Measurements from ENCODE around the gene NFKBIE. TPM values are rescaled to one million over a fixed set of nuclear protein-coding genes. Genes with fewer than 3 reads are reported as not detected.
A peak's percentile ranks its signal among the peaks of the same experiment; 100 is the strongest.

The NFKBIE gene
- total RNA-seq, 1 experiment from 2014 or later = 7.6 TPM

DNA sequence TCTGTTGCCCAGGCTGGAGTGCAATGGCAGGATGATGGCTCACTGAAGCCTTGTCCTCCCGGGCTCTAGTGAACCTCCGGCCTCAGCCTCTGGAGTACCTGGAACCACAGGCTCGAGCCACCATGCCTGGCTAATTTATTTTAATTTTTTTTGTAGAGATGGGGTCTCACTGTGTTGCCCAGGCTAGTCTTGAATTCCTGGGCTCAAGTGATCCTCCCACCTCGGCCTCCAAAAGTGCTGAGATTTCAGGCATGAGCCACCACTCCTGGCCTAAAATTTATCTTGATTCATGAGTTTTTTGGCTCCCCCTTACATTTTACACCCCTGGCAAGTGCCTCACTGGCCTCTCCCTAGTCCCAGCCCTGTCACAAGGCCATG is 44.4 kb downstream of the NFKBIE start:
- BruUV-seq (replicated peaks) = no TSS peak
- ATAC-seq (no peak), DNase-seq (ENCODE audit: low read depth, low spot score) (no peak)
- Histone ChIP-seq H3K27me3 (ENCODE audit: insufficient read depth, low read length) (no peaks in the 10 kb centered on the region), H3K79me2 (ENCODE audit: insufficient read depth, low read length) (peaks cover 24% of the 10 kb centered on the region), H4K20me1 (ENCODE audit: insufficient read depth) (no peaks in the 10 kb centered on the region), H3K27ac (ENCODE audit: low read depth, low read length) (peak overlapping the region; percentile 41), H3K4me3 (replicated peaks in 1 of 2; ENCODE audit: low read depth in 1 of 2, low read length in 2 of 2) (no peak overlapping the region), H3K9me3 (ENCODE audit: control insufficient read depth in 1 of 2, insufficient read depth in 1 of 2, low read depth in 1 of 2, low read length in 2 of 2) (no peaks in the 10 kb centered on the region), H3K9ac (ENCODE audit: low read length) (peak overlapping the region; percentile 41; the same call in 1 of the 2 replicates), H3K4me2 (ENCODE audit: low read length) (peak overlapping the region; percentile 59), H3K9me2 (ENCODE audit: insufficient read depth) (no peaks in the 10 kb centered on the region), H3K36me3 (ENCODE audit: control insufficient read depth in 1 of 2, insufficient read depth in 2 of 2, low read length in 2 of 2) (peaks cover 0 to 2% of the 10 kb centered on the region in 2 experiments; a peak in 1 of 4 replicates), H3K4me1 (ENCODE audit: control insufficient read depth in 1 of 2, insufficient read depth in 2 of 2, low read length in 2 of 2) (peaks cover 45 to 65% of the 10 kb centered on the region in 2 experiments), H2AFZ (ENCODE audit: low read depth, low read length, poor library complexity, severe bottlenecking) (no peak overlapping the region)
- TF ChIP-seq EZH2 (IDR thresholded peaks at IDR 0.05) = no peak
- no peak for TF ChIP-seq EGR1 (IDR thresholded peaks at IDR 0.05; ENCODE audit: low read depth)
- TF ChIP-seq POLR2AphosphoS5 (IDR thresholded peaks at IDR 0.05; ENCODE audit: low read depth, low read length) = no peak
- TF ChIP-seq FOSL1 (IDR thresholded peaks at IDR 0.05; ENCODE audit: low read depth) = no peak
- TF ChIP-seq SIN3A (IDR thresholded peaks at IDR 0.05; ENCODE audit: low read depth) = no peak
- TF ChIP-seq ZBTB33 (IDR thresholded peaks at IDR 0.05; ENCODE audit: extremely low read depth, insufficient replicate concordance, low read length) = no peak
- TF ChIP-seq REST (IDR thresholded peaks at IDR 0.05; ENCODE audit: low read depth) = no peak
- TF ChIP-seq SP1 (IDR thresholded peaks at IDR 0.05; ENCODE audit: low read depth) = no peak
- no peak for TF ChIP-seq MAX (IDR thresholded peaks at IDR 0.05)
- TF ChIP-seq POLR2A (IDR thresholded peaks at IDR 0.05; ENCODE audit: borderline replicate concordance, extremely low read depth, insufficient read depth, insufficient read length) = no peak
- no peak for TF ChIP-seq ZNF274 (IDR thresholded peaks at IDR 0.05; ENCODE audit: low read depth, low read length)
- TF ChIP-seq EZH2phosphoT487 (IDR thresholded peaks at IDR 0.05; ENCODE audit: borderline replicate concordance) = no peak
- no peak for TF ChIP-seq JUND (IDR thresholded peaks at IDR 0.05)
- no peak for TF ChIP-seq ELF1 (IDR thresholded peaks at IDR 0.05; ENCODE audit: borderline replicate concordance, low read depth)
- no peak for TF ChIP-seq CEBPB (IDR thresholded peaks at IDR 0.05; ENCODE audit: low read depth)
- no peak for TF ChIP-seq ZFX (IDR thresholded peaks at IDR 0.05)
- no peak for TF ChIP-seq CBX3 (IDR thresholded peaks at IDR 0.05; ENCODE audit: low read depth)
- POLR2A ChIA-PET = interaction anchor here (0.5 to 4.5 kb wide), 2 partner anchors 26 to 101 kb away, joined by 4 to 22 read pairs; partner anchors contain the start of gene HSP90AB1
- intact Hi-C loops (cut with micrococcal nuclease) = no loop called here
- RAD21 ChIA-PET (ENCODE audit: low non-redundant PET in 1 of 2, low total read pairs in 2 of 2, uncharacterized antibody in 2 of 2, unreplicated experiment in 2 of 2) = no interaction called here
- CTCF ChIA-PET = interaction anchor here (1.0 to 2.7 kb wide), 7 partner anchors 8 to 48 kb away, joined by 4 to 8 read pairs (median 6); no protein-coding TSS in a partner anchor

Measured in HCT116 (cell line).